Measurements from ENCODE around the gene VSTM4. TPM values are rescaled to one million over a fixed set of nuclear protein-coding genes. Genes with fewer than 3 reads are reported as not detected.

The VSTM4 gene
- total and polyA plus RNA-seq, 9 of the 15 experiments (the other 6 are each of a cell fraction or from before 2014, with no cell fraction given), result 1.0 to 7.9 (median 3.0) TPM

DNA sequence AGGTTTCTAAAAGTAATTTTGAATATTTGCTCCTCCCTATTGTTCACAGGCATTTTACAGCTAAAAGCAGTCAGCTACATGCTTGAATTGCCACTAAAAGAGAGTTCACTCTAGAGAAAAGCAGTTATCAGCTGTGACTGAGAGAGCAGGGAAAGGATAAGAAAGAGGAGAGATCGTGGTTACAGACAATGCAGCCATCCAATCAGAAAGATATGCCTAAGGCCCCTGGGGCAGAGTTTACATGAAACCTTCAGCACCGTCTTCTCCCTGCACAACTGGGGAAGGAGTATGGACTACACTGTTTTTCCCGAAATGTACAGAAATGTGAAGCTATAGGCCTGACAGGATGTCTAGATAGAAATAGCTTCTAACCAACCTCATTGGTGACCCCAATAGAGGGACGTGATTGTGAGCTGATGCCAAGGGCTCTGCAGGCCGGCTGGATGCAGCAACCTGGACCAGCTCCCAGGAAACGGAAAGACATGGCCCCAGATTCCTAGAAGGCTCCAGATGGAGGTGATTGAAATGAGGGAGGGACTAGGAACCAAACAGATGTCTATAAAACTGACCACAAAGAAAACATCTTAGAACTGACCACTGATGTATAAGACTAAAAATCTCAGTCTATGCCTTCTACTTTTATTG lies 3.2 kb upstream of the VSTM4 start:
- peaks cover 6% of the 10 kb centered on the region; the same call in 2 of the 3 replicates for H3K79me2 ChIP-seq (ENCODE audit: control insufficient read depth, insufficient read depth, low read length)
- no peaks in the 10 kb centered on the region for H4K20me1 ChIP-seq (replicated peaks; ENCODE audit: control insufficient read depth, insufficient read depth, low read length)
- no peaks in the 10 kb centered on the region for H3K27me3 ChIP-seq (ENCODE audit: control insufficient read depth in 2 of 2, insufficient read depth in 2 of 2, low read length in 2 of 2)
- H3K36me3 ChIP-seq (ENCODE audit: control insufficient read depth, insufficient read depth, low read length), result no peaks in the 10 kb centered on the region
- FAIRE-seq (no peak), DNase-seq (ENCODE audit: extremely low read depth in 1 of 4, low spot score in 3 of 4) (no peak), ATAC-seq (no peak)
- no peak overlapping the region for H3K27ac ChIP-seq (ENCODE audit: extremely low read depth, low read depth, low read length)
- no peak overlapping the region for H2AFZ ChIP-seq (ENCODE audit: low read depth, low read length)
- ChIA-PET POLR2A (interaction anchor here (0.7 to 1.2 kb wide), 8 partner anchors 9 to 289 kb away, joined by 3 to 6 read pairs (median 4); no protein-coding TSS in a partner anchor), CTCF (ENCODE audit: low intra/inter-chr PET ratio) (interaction anchor here (0.5 kb wide), 1 partner anchor 10 kb away, joined by 3 read pairs; no protein-coding TSS in a partner anchor)
- TF ChIP-seq PKNOX1 (IDR thresholded peaks at IDR 0.05) (peak; percentile 88), NFYB (IDR thresholded peaks at IDR 0.05; ENCODE audit: extremely low read depth, insufficient read length) (peak; percentile 66), ELF4 (CRISPR knock-in tag; IDR thresholded peaks at IDR 0.05) (0 out of 2 replicates have a peak, but pooled peaks have one; percentile 37), MAFF (IDR thresholded peaks at IDR 0.05; ENCODE audit: low read length) (no peak)
- BruUV-seq (replicated peaks), result no TSS peak
- H3K9me3 ChIP-seq (replicated peaks; ENCODE audit: control insufficient read depth, insufficient read depth, low read depth, low read length), result no peaks in the 10 kb centered on the region
- in situ Hi-C loops (cut with MboI) (no loop called here), intact Hi-C loops (cut with micrococcal nuclease) (loop anchor here (2.0 to 5.0 kb wide), 2 partner anchors 42 to 136 kb away; no protein-coding TSS in a partner anchor)
- peaks cover 10 to 12% of the 10 kb centered on the region in 2 experiments; a peak in 4 of 5 replicates for H3K4me1 ChIP-seq (replicated peaks in 1 of 2; ENCODE audit: control insufficient read depth in 2 of 2, insufficient read depth in 2 of 2, low read length in 2 of 2)
- H3K4me3 ChIP-seq, result no peak overlapping the region
- H3K9ac ChIP-seq (ENCODE audit: insufficient read depth in 1 of 2, low read depth in 2 of 2, low read length in 2 of 2), result no peak overlapping the region; a peak in 1 of 4 replicates
- H3K9me1 ChIP-seq (ENCODE audit: control insufficient read depth, insufficient read depth, low read length), result no peaks in the 10 kb centered on the region
- H3K4me2 ChIP-seq (ENCODE audit: insufficient read depth, low read length), result no peak overlapping the region
- WGBS (ENCODE audit: insufficient coverage, low coverage, missing lambda C conversion rate), result 14% methylated on average over 6 of the region's 6 CpGs
